NT2/D1 (cell line): Measurements from ENCODE around the gene ANKRD12.

ENCODE experiments used
- SUZ12 ChIP-seq: IDR thresholded peaks from 2 replicates; pipeline ENCODE4 v1.6.1; 2011; ENCODE audit not compliant: insufficient read length, insufficient read depth; ENCODE audit errors: extremely low read depth
- YY1 ChIP-seq: IDR thresholded peaks from 2 replicates; pipeline ENCODE4 v1.6.1; 2011; ENCODE audit not compliant: insufficient read length, insufficient read depth
- ZNF274 ChIP-seq: IDR thresholded peaks from 2 replicates; pipeline ENCODE4 v1.6.1; 2011; ENCODE audit warnings: mild to moderate bottlenecking, low read depth, low read length

DNA sequence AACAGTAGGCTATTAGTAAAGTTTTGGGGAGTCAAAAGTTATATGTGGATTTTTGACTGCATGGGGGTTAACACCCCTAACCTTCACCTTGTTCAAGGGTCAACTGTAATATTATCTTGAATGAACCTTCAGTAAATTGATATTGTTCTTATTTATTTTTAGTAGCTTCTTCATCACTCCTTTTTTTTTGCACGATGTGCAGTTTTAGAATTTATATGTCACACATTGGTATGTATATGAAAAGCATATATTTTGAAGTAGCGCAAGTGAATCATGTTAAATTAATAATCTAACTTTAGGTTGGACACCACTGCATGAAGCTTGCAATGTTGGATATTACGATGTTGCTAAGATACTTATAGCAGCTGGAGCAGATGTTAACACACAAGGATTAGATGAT, 79.9 kb downstream of the ANKRD12 start:
- TF ChIP-seq SUZ12 (no peak), ZNF274 (no peak), YY1 (no peak)
